KMS-11 (cell line): ENCODE results near the gene GAGE1.

Experiments
- H2AFZ ChIP-seq: fragments of 200-600 bp; sonication (generic); 2 replicates; pipeline ENCODE4 v1.6.1; 2016; ENCODE audit warnings: antibody characterized with exemption, mixed run types, low read depth
- H3K27ac ChIP-seq: fragments of 200-600 bp; sonication (generic); 2 replicates; pipeline ENCODE4 v1.6.1; 2016; ENCODE audit warnings: mild to moderate bottlenecking, mixed run types
- H3K27me3 ChIP-seq: fragments of 200-600 bp; sonication (generic); 2 replicates; pipeline ENCODE4 v1.6.1; 2017; ENCODE audit warnings: mild to moderate bottlenecking, low read depth, mixed run types, moderate library complexity; ENCODE audit not compliant: insufficient read depth
- H3K36me3 ChIP-seq: fragments of 200-600 bp; sonication (generic); 2 replicates; pipeline ENCODE4 v1.6.1; 2017; ENCODE audit warnings: mild to moderate bottlenecking, mixed run types; ENCODE audit not compliant: insufficient read depth
- H3K4me1 ChIP-seq: fragments of 200-600 bp; sonication (generic); 2 replicates; pipeline ENCODE4 v1.6.1; 2016; ENCODE audit warnings: mild to moderate bottlenecking, low read depth, mixed run types; ENCODE audit not compliant: poor library complexity, severe bottlenecking
- H3K4me2 ChIP-seq: fragments of 200-600 bp; sonication (generic); 2 replicates; pipeline ENCODE4 v1.7.0; 2016; ENCODE audit warnings: mild to moderate bottlenecking, mixed run types
- H3K4me3 ChIP-seq: fragments of 200-600 bp; sonication (generic); IDR thresholded peaks from 2 replicates; pipeline ENCODE4 v1.6.1; 2017; ENCODE audit warnings: low read depth, low read length, mixed read lengths; ENCODE audit not compliant: insufficient read depth
- H3K79me2 ChIP-seq: fragments of 200-600 bp; sonication (generic); 2 replicates; pipeline ENCODE4 v1.6.1; 2016; ENCODE audit warnings: low read depth, mixed run types; ENCODE audit not compliant: insufficient read depth
- H3K9ac ChIP-seq: fragments of 200-600 bp; sonication (generic); 2 replicates; pipeline ENCODE4 v1.6.1; 2016; ENCODE audit warnings: mild to moderate bottlenecking, mixed run types
- H4K20me1 ChIP-seq: fragments of 200-600 bp; sonication (generic); 2 replicates; pipeline ENCODE4 v1.6.1; 2016; ENCODE audit warnings: mild to moderate bottlenecking, mixed run types; ENCODE audit not compliant: insufficient read depth
- TF ChIP-seq, protein P1 (sequence below): fragments of 200-600 bp; sonication (generic); conservative IDR thresholded peaks from 2 replicates; pipeline ENCODE4 v1.6.1; 2017; ENCODE audit warnings: low read depth, mild to moderate bottlenecking, antibody characterized with exemption, low read length, moderate library complexity, mixed read lengths

GAGE1 gene

GRCh38 chrX:49656533-49656932, 57.7 kb downstream of the GAGE1 start:
- no peak overlapping the region for H3K27ac ChIP-seq
- no peaks in the 10 kb centered on the region for H3K79me2 ChIP-seq
- H3K36me3 ChIP-seq, result no peaks in the 10 kb centered on the region
- TF ChIP-seq, protein P1, sequence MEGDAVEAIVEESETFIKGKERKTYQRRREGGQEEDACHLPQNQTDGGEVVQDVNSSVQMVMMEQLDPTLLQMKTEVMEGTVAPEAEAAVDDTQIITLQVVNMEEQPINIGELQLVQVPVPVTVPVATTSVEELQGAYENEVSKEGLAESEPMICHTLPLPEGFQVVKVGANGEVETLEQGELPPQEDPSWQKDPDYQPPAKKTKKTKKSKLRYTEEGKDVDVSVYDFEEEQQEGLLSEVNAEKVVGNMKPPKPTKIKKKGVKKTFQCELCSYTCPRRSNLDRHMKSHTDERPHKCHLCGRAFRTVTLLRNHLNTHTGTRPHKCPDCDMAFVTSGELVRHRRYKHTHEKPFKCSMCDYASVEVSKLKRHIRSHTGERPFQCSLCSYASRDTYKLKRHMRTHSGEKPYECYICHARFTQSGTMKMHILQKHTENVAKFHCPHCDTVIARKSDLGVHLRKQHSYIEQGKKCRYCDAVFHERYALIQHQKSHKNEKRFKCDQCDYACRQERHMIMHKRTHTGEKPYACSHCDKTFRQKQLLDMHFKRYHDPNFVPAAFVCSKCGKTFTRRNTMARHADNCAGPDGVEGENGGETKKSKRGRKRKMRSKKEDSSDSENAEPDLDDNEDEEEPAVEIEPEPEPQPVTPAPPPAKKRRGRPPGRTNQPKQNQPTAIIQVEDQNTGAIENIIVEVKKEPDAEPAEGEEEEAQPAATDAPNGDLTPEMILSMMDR, result no peak
- H3K27me3 ChIP-seq, result no peaks in the 10 kb centered on the region
- H3K9ac ChIP-seq, result no peak overlapping the region
- H3K4me1 ChIP-seq, result no peaks in the 10 kb centered on the region
- H3K4me2 ChIP-seq, result no peak overlapping the region
- no peak overlapping the region for H3K4me3 ChIP-seq
- no peaks in the 10 kb centered on the region for H4K20me1 ChIP-seq
- H2AFZ ChIP-seq, result no peak overlapping the region
